HG03354 (cell line): ENCODE results near the gene B4GALT5.

Experiments used
- ATAC-seq: cut with Tn5 transposase; IDR thresholded peaks from one replicate; pipeline ENCODE4 v1.9.1; 2021; ENCODE audit warnings: mild to moderate bottlenecking; ENCODE audit not compliant: unreplicated experiment, poor library complexity, severe bottlenecking

Gene B4GALT5

GRCh38 chr20:49665796-49666195 lies 47.9 kb downstream of the B4GALT5 start:
- ATAC-seq: no peak

- ATAC-seq: no peak
These were observed 48.9 kb downstream of the B4GALT5 start for GRCh38 chr20:49664612-49665313.

GRCh38 chr20:49663112-49663511 lies 50.6 kb downstream of the B4GALT5 start:
- ATAC-seq: no peak

- ATAC-seq: no peak
These were observed 51.9 kb downstream of the B4GALT5 start for GRCh38 chr20:49661560-49662329.

- no peak for ATAC-seq
These were observed 52.8 kb downstream of the B4GALT5 start for GRCh38 chr20:49660912-49661311.

GRCh38 chr20:49659056-49659455 lies 54.6 kb downstream of the B4GALT5 start:
- ATAC-seq: no peak

GRCh38 chr20:49658508-49658907 lies 55.2 kb downstream of the B4GALT5 start:
- ATAC-seq: no peak

- no peak for ATAC-seq
These were observed 56.4 kb downstream of the B4GALT5 start for GRCh38 chr20:49657118-49657901.

GRCh38 chr20:49656304-49656703 lies 57.4 kb downstream of the B4GALT5 start:
- ATAC-seq: no peak

GRCh38 chr20:49653925-49654434 lies 59.7 kb downstream of the B4GALT5 start:
- no peak for ATAC-seq

GRCh38 chr20:49649672-49650071 lies 64.0 kb downstream of the B4GALT5 start:
- no peak for ATAC-seq

GRCh38 chr20:49647550-49647949 lies 66.1 kb downstream of the B4GALT5 start:
- no peak for ATAC-seq

- no peak for ATAC-seq
These were observed 67.2 kb downstream of the B4GALT5 start for GRCh38 chr20:49646528-49646927.

GRCh38 chr20:49646126-49646525 lies 67.6 kb downstream of the B4GALT5 start:
- no peak for ATAC-seq

GRCh38 chr20:49644980-49645565 lies 68.6 kb downstream of the B4GALT5 start:
- ATAC-seq: no peak

- no peak for ATAC-seq
These were observed 70.9 kb downstream of the B4GALT5 start for GRCh38 chr20:49642816-49643215.

- no peak for ATAC-seq
These were observed 71.7 kb downstream of the B4GALT5 start for GRCh38 chr20:49641683-49642656.

GRCh38 chr20:49637046-49637637 lies 76.5 kb downstream of the B4GALT5 start:
- no peak for ATAC-seq
